OCI-M2 (cell line): Measurements from ENCODE around the gene SAMHD1.
A peak's percentile ranks its signal among the peaks of the same experiment; 100 is the strongest.
"Not testable (repeated sequence)": the region's sequence is repeated elsewhere in the genome, so short reads cannot be mapped to it uniquely, and the experiment has no call there.

ENCODE experiments used
- DNase-seq: peaks from one replicate; lab custom pipeline; 2025; ENCODE audit not compliant: unreplicated experiment; lab: John Stamatoyannopoulos, UW

SAMHD1 gene

GRCh38 chr20:36956674-36957073, 5.2 kb upstream of the SAMHD1 start:
- no peak for DNase-seq

GRCh38 chr20:36956016-36956415, 4.5 kb upstream of the SAMHD1 start:
- no peak for DNase-seq

- no peak for DNase-seq
These were observed 651 bp upstream of the SAMHD1 start for GRCh38 chr20:36951979-36952738.

- DNase-seq: no peak
These were observed 902 bp downstream of the SAMHD1 start for GRCh38 chr20:36950414-36951197.

GRCh38 chr20:36941401-36941835, 10.1 kb downstream of the SAMHD1 start:
- DNase-seq: no peak

- no peak for DNase-seq
These were observed 14.1 kb downstream of the SAMHD1 start for GRCh38 chr20:36937402-36937770.

GRCh38 chr20:36936761-36937401, 14.6 kb downstream of the SAMHD1 start:
- not testable (repeated sequence) for DNase-seq

GRCh38 chr20:36936341-36936740, 15.2 kb downstream of the SAMHD1 start:
- DNase-seq: no peak

GRCh38 chr20:36933571-36933970, 17.9 kb downstream of the SAMHD1 start:
- DNase-seq: not testable (repeated sequence)

GRCh38 chr20:36932476-36933426, 18.8 kb downstream of the SAMHD1 start:
- no peak for DNase-seq

- DNase-seq: not testable (repeated sequence)
These were observed 19.4 kb downstream of the SAMHD1 start for GRCh38 chr20:36932067-36932466.

GRCh38 chr20:36929691-36930090, 21.8 kb downstream of the SAMHD1 start:
- DNase-seq: no peak

- DNase-seq: no peak
These were observed 22.2 kb downstream of the SAMHD1 start for GRCh38 chr20:36929290-36929689.

GRCh38 chr20:36927704-36928103, 23.8 kb downstream of the SAMHD1 start:
- DNase-seq: no peak

GRCh38 chr20:36926653-36927200, 24.8 kb downstream of the SAMHD1 start:
- no peak for DNase-seq

GRCh38 chr20:36925234-36925633, 26.3 kb downstream of the SAMHD1 start:
- DNase-seq: no peak

GRCh38 chr20:36924167-36925045, 27.1 kb downstream of the SAMHD1 start:
- DNase-seq: peak; percentile 51

- no peak for DNase-seq
These were observed 31.2 kb downstream of the SAMHD1 start for GRCh38 chr20:36920334-36920730.

GRCh38 chr20:36919715-36920333, 31.7 kb downstream of the SAMHD1 start:
- no peak for DNase-seq
